Activated CD8-positive, alpha-beta T cell treated with anti-CD3 and anti-CD28 coated beads, Interleukin-2, amount 10 ng/mL, durations not matched to agents 7 days and 5 days (primary cell): Measurements from ENCODE around the gene RNF8. TPM values are rescaled to one million over a fixed set of nuclear protein-coding genes. Genes with fewer than 3 reads are reported as not detected.
A peak's percentile ranks its signal among the peaks of the same experiment; 100 is the strongest.
"Not testable (repeated sequence)": the region's sequence is repeated elsewhere in the genome, so short reads cannot be mapped to it uniquely, and the experiment has no call there.

Source experiments
- ATAC-seq: fragments of 150-1000 bp; cut with Tn5 transposase; one replicate; pipeline ENCODE4 v1.10.0; 2021; ENCODE audit warnings: moderate library complexity
- CTCF ChIA-PET: fragments of 350-600 bp; sonication (Branson Sonifier 250); formaldehyde crosslinking; loops from one replicate; lab custom pipeline; 2021; ENCODE audit warnings: antibody characterized with exemption; lab: Charles Lee
- POLR2A ChIA-PET: fragments of 350-600 bp; sonication (Branson Sonifier 250); formaldehyde crosslinking; loops from one replicate; lab custom pipeline; 2021; ENCODE audit warnings: antibody characterized with exemption; lab: Charles Lee
- DNase-seq: peaks from one replicate; pipeline ENCODE4 v3.0.0-alpha.2; 2020
- H3K27ac Mint-ChIP-seq: one replicate; pipeline ENCODE4 v1.8.0; 2021; ENCODE audit warnings: mild to moderate bottlenecking, mixed read lengths
- H3K27me3 Mint-ChIP-seq: one replicate; pipeline ENCODE4 v1.8.0; 2021; ENCODE audit warnings: low read depth, mixed read lengths
- H3K36me3 Mint-ChIP-seq: one replicate; pipeline ENCODE4 v1.8.0; 2021; ENCODE audit warnings: low read depth, mixed read lengths
- H3K4me1 Mint-ChIP-seq: one replicate; pipeline ENCODE4 v1.8.0; 2021; ENCODE audit warnings: low read depth, mixed read lengths
- H3K4me3 Mint-ChIP-seq: one replicate; pipeline ENCODE4 v1.8.0; 2021; ENCODE audit warnings: mild to moderate bottlenecking, mixed read lengths
- H3K9me3 Mint-ChIP-seq: one replicate; pipeline ENCODE4 v1.8.0; 2022; ENCODE audit warnings: mixed read lengths; ENCODE audit not compliant: insufficient read depth
- total RNA-seq, 2 experiments: library from RNA; stranded (reverse); gene quantifications; one replicate each; pipeline ENCODE4 v1.2.3, GENCODE V29; 2021

RNF8 gene
- total RNA-seq, 2 experiments from 2014 or later = 23.2 to 23.7 TPM

GRCh38 chr6:37382994-37383765 is 29.4 kb downstream of the RNF8 start:
- CTCF ChIA-PET = interaction anchor here (1.0 to 4.2 kb wide), 5 partner anchors 10 to 309 kb away, joined by 3 to 19 read pairs (median 4); no protein-coding TSS in a partner anchor
- DNase-seq (no peak), ATAC-seq (no peak)
- Mint-ChIP-seq H3K36me3 (peaks cover 37% of the 10 kb centered on the region), H3K27me3 (no peaks in the 10 kb centered on the region), H3K4me1 (no peaks in the 10 kb centered on the region), H3K9me3 (no peaks in the 10 kb centered on the region), H3K4me3 (no peak overlapping the region), H3K27ac (peak overlapping the region; percentile 61)
- POLR2A ChIA-PET = interaction anchor here (0.6 kb wide), 1 partner anchor 397 kb away, joined by 3 read pairs; the partner anchor contains the start of gene MTCH1

DNA sequence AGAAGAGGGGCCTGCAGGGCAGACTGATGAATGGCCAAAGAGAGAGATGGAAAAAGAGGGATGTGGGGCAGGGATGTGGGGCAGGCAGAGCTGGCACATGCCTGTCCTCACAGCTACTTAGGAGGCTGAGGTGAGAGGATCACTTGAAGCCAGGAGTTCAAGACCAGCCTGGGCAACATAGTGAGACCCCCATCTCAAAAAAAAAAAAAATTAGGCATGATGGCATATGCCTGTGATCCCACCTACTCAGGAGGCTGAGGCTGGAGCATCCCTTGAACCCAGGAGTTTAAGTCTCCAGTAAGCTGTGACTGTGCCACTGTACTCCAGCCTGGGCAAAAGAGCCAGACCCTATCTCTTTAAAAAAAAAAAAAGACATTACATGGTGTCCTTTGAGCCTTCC is 34.8 kb downstream of the RNF8 start:
- peaks cover 4% of the 10 kb centered on the region for H3K4me1 Mint-ChIP-seq
- H3K27me3 Mint-ChIP-seq = no peaks in the 10 kb centered on the region
- CTCF ChIA-PET = no interaction called here
- H3K36me3 Mint-ChIP-seq = peaks cover 17% of the 10 kb centered on the region
- POLR2A ChIA-PET = interaction anchor here (0.7 kb wide), 1 partner anchor 147 kb away, joined by 7 read pairs; no protein-coding TSS in a partner anchor
- no peaks in the 10 kb centered on the region for H3K9me3 Mint-ChIP-seq
- DNase-seq = no peak
- H3K4me3 Mint-ChIP-seq = no peak overlapping the region
- ATAC-seq = no peak
- no peak overlapping the region for H3K27ac Mint-ChIP-seq

- no peak overlapping the region for H3K4me3 Mint-ChIP-seq
- no peaks in the 10 kb centered on the region for H3K9me3 Mint-ChIP-seq
- ChIA-PET CTCF (no interaction called here), POLR2A (no interaction called here)
- H3K36me3 Mint-ChIP-seq = peaks cover 14% of the 10 kb centered on the region
- H3K27me3 Mint-ChIP-seq = no peaks in the 10 kb centered on the region
- ATAC-seq (no peak), DNase-seq (no peak)
- no peak overlapping the region for H3K27ac Mint-ChIP-seq
- peaks cover 4% of the 10 kb centered on the region for H3K4me1 Mint-ChIP-seq
Measured at GRCh38 chr6:37389857-37390256, 36.1 kb downstream of the RNF8 start.

DNA sequence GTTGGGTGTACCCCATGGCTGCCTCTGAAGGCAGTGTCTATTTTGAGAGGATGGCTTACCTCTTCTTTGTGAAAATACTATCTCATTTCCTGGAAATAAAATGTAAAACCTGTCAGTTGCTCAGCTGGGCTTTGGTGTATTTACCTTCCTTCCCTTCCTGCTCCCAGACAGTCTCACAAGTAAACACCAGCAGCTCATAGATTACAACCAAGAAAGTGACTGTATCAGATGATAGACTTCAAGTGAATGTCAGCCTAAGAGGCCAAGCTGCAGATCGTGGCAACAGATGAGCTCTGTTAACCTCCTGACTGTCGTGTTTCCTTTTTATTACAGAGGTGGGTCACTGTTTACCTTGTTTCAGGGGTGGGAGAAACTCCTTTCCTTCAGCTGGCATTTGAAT is 37.3 kb downstream of the RNF8 start:
- peaks cover 4% of the 10 kb centered on the region for H3K4me1 Mint-ChIP-seq
- no peaks in the 10 kb centered on the region for H3K9me3 Mint-ChIP-seq
- ATAC-seq = peak; percentile 33
- ChIA-PET POLR2A (interaction anchor here (0.9 kb wide), 1 partner anchor 25 kb away, joined by 3 read pairs; no protein-coding TSS in a partner anchor), CTCF (interaction anchor here (1.4 kb wide), 1 partner anchor 9 kb away, joined by 6 read pairs; no protein-coding TSS in a partner anchor)
- no peak for DNase-seq
- H3K4me3 Mint-ChIP-seq = no peak overlapping the region
- peaks cover 11% of the 10 kb centered on the region for H3K36me3 Mint-ChIP-seq
- H3K27ac Mint-ChIP-seq = peak overlapping the region; percentile 30
- no peaks in the 10 kb centered on the region for H3K27me3 Mint-ChIP-seq

- Mint-ChIP-seq H3K27ac (no peak overlapping the region), H3K9me3 (no peaks in the 10 kb centered on the region)
- no peak for ATAC-seq
Measured at GRCh38 chr6:37392821-37393220, 39.0 kb downstream of the RNF8 start.

GRCh38 chr6:37393381-37393929 is 39.7 kb downstream of the RNF8 start:
- POLR2A ChIA-PET = no interaction called here
- Mint-ChIP-seq H3K4me3 (no peak overlapping the region), H3K27ac (no peak overlapping the region), H3K36me3 (peaks cover 5% of the 10 kb centered on the region), H3K9me3 (no peaks in the 10 kb centered on the region), H3K27me3 (no peaks in the 10 kb centered on the region), H3K4me1 (peaks cover 4% of the 10 kb centered on the region)
- CTCF ChIA-PET = interaction anchor here (0.9 to 1.5 kb wide), 3 partner anchors 10 to 68 kb away, joined by 4 to 7 read pairs (median 4); no protein-coding TSS in a partner anchor
- DNase-seq (no peak), ATAC-seq (no peak)

More at GRCh38 chr6:37392821-37393220, 39.0 kb downstream of the RNF8 start:
- Mint-ChIP-seq H3K4me3 (no peak overlapping the region), H3K27me3 (no peaks in the 10 kb centered on the region), H3K36me3 (peaks cover 5% of the 10 kb centered on the region), H3K4me1 (peaks cover 4% of the 10 kb centered on the region)
- no peak for DNase-seq
- ChIA-PET CTCF (interaction anchor here (1.3 to 1.5 kb wide), 2 partner anchors 9 to 68 kb away, joined by 4 to 7 read pairs; no protein-coding TSS in a partner anchor), POLR2A (no interaction called here)

DNA sequence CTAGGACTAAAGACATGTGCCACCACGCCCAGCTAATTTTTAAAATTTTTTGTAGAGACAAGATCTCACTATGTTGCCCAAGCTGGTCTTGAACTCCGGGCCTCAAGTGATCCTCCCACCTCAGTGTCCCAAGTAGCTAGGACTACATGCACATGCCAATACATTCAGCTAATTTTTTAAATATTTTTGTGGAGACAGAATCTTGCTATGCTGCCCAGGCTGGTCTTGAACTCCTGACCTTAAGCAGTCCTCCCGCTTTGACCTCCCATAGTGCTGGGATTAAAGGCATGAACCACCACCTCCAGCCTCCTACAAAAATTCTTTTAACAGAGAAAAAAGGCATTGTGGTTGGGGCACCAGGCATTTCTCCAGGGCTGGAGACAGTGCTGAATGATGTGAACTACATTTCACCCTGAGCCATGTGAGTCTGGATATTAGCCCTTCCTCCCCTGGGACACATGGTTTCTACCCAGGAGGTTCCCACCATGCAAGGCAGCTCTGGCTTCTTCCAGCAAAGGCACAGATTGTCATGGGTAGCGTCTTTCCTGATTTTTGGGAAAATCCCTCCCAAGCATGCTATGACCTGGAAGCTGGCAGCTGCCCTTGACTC is 42.9 kb downstream of the RNF8 start:
- DNase-seq = no peak
- CTCF ChIA-PET = interaction anchor here (0.9 kb wide), 1 partner anchor 71 kb away, joined by 3 read pairs; no protein-coding TSS in a partner anchor
- POLR2A ChIA-PET = no interaction called here
- H3K9me3 Mint-ChIP-seq = no peaks in the 10 kb centered on the region
- H3K27ac Mint-ChIP-seq = no peak overlapping the region
- no peak for ATAC-seq
- peaks cover 10% of the 10 kb centered on the region for H3K27me3 Mint-ChIP-seq
- no peaks in the 10 kb centered on the region for H3K36me3 Mint-ChIP-seq
- no peak overlapping the region for H3K4me3 Mint-ChIP-seq
- H3K4me1 Mint-ChIP-seq = no peaks in the 10 kb centered on the region

- ATAC-seq = no peak
- no peak overlapping the region for H3K27ac Mint-ChIP-seq
- H3K27me3 Mint-ChIP-seq = peaks cover 14% of the 10 kb centered on the region
- no peaks in the 10 kb centered on the region for H3K4me1 Mint-ChIP-seq
- CTCF ChIA-PET = interaction anchor here (1.1 kb wide), 1 partner anchor 16 kb away, joined by 4 read pairs; no protein-coding TSS in a partner anchor
- no peaks in the 10 kb centered on the region for H3K9me3 Mint-ChIP-seq
- POLR2A ChIA-PET = no interaction called here
- no peak overlapping the region for H3K4me3 Mint-ChIP-seq
- no peak for DNase-seq
- no peaks in the 10 kb centered on the region for H3K36me3 Mint-ChIP-seq
Measured at GRCh38 chr6:37399131-37399530, 45.3 kb downstream of the RNF8 start.

DNA sequence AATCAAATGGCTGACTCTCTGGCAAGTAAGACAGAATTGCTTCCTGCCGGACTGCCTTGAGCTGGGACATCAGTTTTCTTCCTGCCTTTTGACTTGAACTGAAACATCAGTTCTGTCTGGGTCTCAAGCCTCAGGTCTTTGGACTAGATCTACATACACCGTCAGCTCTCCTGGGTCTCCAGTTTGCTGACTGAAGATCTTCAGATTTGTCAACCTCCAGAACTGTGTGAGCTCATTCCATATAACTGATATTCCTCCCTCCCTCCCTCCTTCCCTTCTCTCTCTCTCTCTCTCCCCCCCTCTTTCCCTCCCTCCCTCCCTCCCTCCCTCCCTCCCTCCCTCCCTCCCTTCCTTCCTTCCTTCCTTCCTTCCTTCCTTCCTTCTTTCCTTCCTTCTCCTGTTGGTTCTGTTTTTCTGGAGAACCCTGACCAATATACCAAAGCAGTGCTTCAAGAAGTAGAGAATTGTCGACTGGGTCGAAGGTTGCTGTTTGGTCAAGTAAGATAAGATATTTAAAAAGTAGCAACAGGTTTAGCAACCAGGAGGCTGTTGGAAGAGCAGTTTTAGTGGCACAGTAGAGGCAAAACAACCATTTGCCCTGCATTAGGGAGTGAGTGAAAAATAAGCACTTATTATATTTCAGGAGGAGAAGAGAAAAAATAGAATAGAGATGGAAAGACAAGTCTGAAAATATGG is 46.2 kb downstream of the RNF8 start:
- peaks cover 14% of the 10 kb centered on the region for H3K27me3 Mint-ChIP-seq
- no peak overlapping the region for H3K27ac Mint-ChIP-seq
- ATAC-seq = no peak
- POLR2A ChIA-PET = no interaction called here
- CTCF ChIA-PET = interaction anchor here (1.1 kb wide), 1 partner anchor 16 kb away, joined by 4 read pairs; no protein-coding TSS in a partner anchor
- no peaks in the 10 kb centered on the region for H3K4me1 Mint-ChIP-seq
- DNase-seq = no peak
- H3K4me3 Mint-ChIP-seq = no peak overlapping the region
- H3K9me3 Mint-ChIP-seq = no peaks in the 10 kb centered on the region
- no peaks in the 10 kb centered on the region for H3K36me3 Mint-ChIP-seq

- POLR2A ChIA-PET, DNase-seq, CTCF ChIA-PET, H3K9me3 Mint-ChIP-seq, H3K4me3 Mint-ChIP-seq, ATAC-seq, H3K36me3 Mint-ChIP-seq, H3K27ac Mint-ChIP-seq, H3K4me1 Mint-ChIP-seq: not testable (repeated sequence)
- peaks cover 14% of the 10 kb centered on the region for H3K27me3 Mint-ChIP-seq
Measured at GRCh38 chr6:37401658-37402057, 47.9 kb downstream of the RNF8 start.

GRCh38 chr6:37406726-37407341 is 53.1 kb downstream of the RNF8 start:
- Mint-ChIP-seq H3K27ac (no peak overlapping the region), H3K9me3 (no peaks in the 10 kb centered on the region), H3K36me3 (no peaks in the 10 kb centered on the region), H3K27me3 (peaks cover 35% of the 10 kb centered on the region), H3K4me1 (no peaks in the 10 kb centered on the region), H3K4me3 (no peak overlapping the region)
- ChIA-PET CTCF (interaction anchor here (1.2 kb wide), 1 partner anchor 388 kb away, joined by 3 read pairs; no protein-coding TSS in a partner anchor), POLR2A (no interaction called here)
- ATAC-seq (no peak), DNase-seq (no peak)
